ENCODE results near the gene SORCS3. TPM values are rescaled to one million over a fixed set of nuclear protein-coding genes. Genes with fewer than 3 reads are reported as not detected.

Gene SORCS3
- total and polyA plus RNA-seq, 10 of the 15 experiments (the other 5 are each of a cell fraction or from before 2014, with no cell fraction given) = 0.01 to 0.04 (median 0.02) TPM; not detected in 7

GRCh38 chr10:105026566-105026965 lies 385.5 kb downstream of the SORCS3 start:
- no peak for DNase-seq (ENCODE audit: low read depth, low spot score)
- no peak overlapping the region for H3K27ac ChIP-seq (ENCODE audit: control insufficient read depth, insufficient read depth)
- H3K27me3 ChIP-seq (replicated peaks in 1 of 2; ENCODE audit: control insufficient read depth in 2 of 2, insufficient read depth in 2 of 2, low read length in 1 of 2) = no peaks in the 10 kb centered on the region; a peak in 1 of 4 replicates
- in situ Hi-C loops (cut with MboI) = no loop called here
- intact Hi-C loops (cut with micrococcal nuclease; ENCODE audit: unreplicated experiment) = no loop called here
- no TSS peak for BruUV-seq (replicated peaks)
- FAIRE-seq = no peak
- no peak overlapping the region for H3K9ac ChIP-seq (ENCODE audit: control insufficient read depth, insufficient read depth, low read length)
- no peaks in the 10 kb centered on the region for H4K20me1 ChIP-seq (ENCODE audit: control insufficient read depth, insufficient read depth)
- ChIA-PET SMC1A (ENCODE audit: uncharacterized antibody, unreplicated experiment) (no interaction called here), POLR2A (no interaction called here), RAD21 (ENCODE audit: unreplicated experiment) (no interaction called here), CTCF (no interaction called here)
- H2AFZ ChIP-seq (ENCODE audit: control insufficient read depth, low read depth, low read length) = no peak overlapping the region
- H3K9me3 ChIP-seq (replicated peaks; ENCODE audit: control insufficient read depth, insufficient read depth, low read length) = no peaks in the 10 kb centered on the region
- no peak overlapping the region for H3K4me3 ChIP-seq
- no peaks in the 10 kb centered on the region for H3K4me1 ChIP-seq (ENCODE audit: control insufficient read depth, insufficient read depth, low read length)
- H3K4me2 ChIP-seq (ENCODE audit: control insufficient read depth, insufficient read depth) = no peak overlapping the region
- H3K79me2 ChIP-seq (ENCODE audit: control insufficient read depth, insufficient read depth, low read length) = no peaks in the 10 kb centered on the region
- H3K36me3 ChIP-seq (ENCODE audit: control insufficient read depth in 2 of 2, insufficient read depth in 2 of 2, low read length in 1 of 2) = no peaks in the 10 kb centered on the region
- ATAC-seq = no peak
- TF ChIP-seq TBL1XR1 (IDR thresholded peaks at IDR 0.05; ENCODE audit: low read depth, low read length) = no peak
- TF ChIP-seq LARP7 (IDR thresholded peaks at IDR 0.05) = no peak
- TF ChIP-seq DPF2 (IDR thresholded peaks at IDR 0.05) = no peak
- no peak for TF ChIP-seq SMAD5 (IDR thresholded peaks at IDR 0.05; ENCODE audit: low read depth)
- TF ChIP-seq SP1 (IDR thresholded peaks at IDR 0.05; ENCODE audit: low read depth, low read length) = no peak
- 41% methylated on average over 5 of the region's 5 CpGs for WGBS (ENCODE audit: insufficient coverage, insufficient replicate concordance, low lambda C conversion rate, missing lambda C conversion rate)

- intact Hi-C loops (cut with micrococcal nuclease; ENCODE audit: unreplicated experiment) (no loop called here), in situ Hi-C loops (cut with MboI) (no loop called here)
- H3K79me2 ChIP-seq (ENCODE audit: control insufficient read depth, insufficient read depth, low read length) = no peaks in the 10 kb centered on the region
- ChIA-PET SMC1A (ENCODE audit: uncharacterized antibody, unreplicated experiment) (no interaction called here), CTCF (interaction anchor here (1.1 kb wide), 1 partner anchor 17 kb away, joined by 4 read pairs; no protein-coding TSS in a partner anchor), POLR2A (no interaction called here), RAD21 (ENCODE audit: unreplicated experiment) (no interaction called here)
- TF ChIP-seq RUNX3 (IDR thresholded peaks at IDR 0.05; ENCODE audit: low read length) (no peak), ZSCAN29 (IDR thresholded peaks at IDR 0.05) (no peak)
- no peaks in the 10 kb centered on the region for H3K9me3 ChIP-seq (replicated peaks; ENCODE audit: control insufficient read depth, insufficient read depth, low read length)
- FAIRE-seq = no peak
- no peak for ATAC-seq
- no peak overlapping the region for H2AFZ ChIP-seq (ENCODE audit: control insufficient read depth, low read depth, low read length)
- H3K9ac ChIP-seq (ENCODE audit: control insufficient read depth, insufficient read depth, low read length) = no peak overlapping the region
- no peaks in the 10 kb centered on the region for H3K4me1 ChIP-seq (ENCODE audit: control insufficient read depth, insufficient read depth, low read length)
- no peak for DNase-seq (ENCODE audit: low read depth, low spot score)
- no peaks in the 10 kb centered on the region; a peak in 1 of 4 replicates for H3K27me3 ChIP-seq (replicated peaks in 1 of 2; ENCODE audit: control insufficient read depth in 2 of 2, insufficient read depth in 2 of 2, low read length in 1 of 2)
- no peak overlapping the region for H3K27ac ChIP-seq (ENCODE audit: control insufficient read depth, insufficient read depth)
- H3K4me3 ChIP-seq = no peak overlapping the region
- H3K36me3 ChIP-seq (ENCODE audit: control insufficient read depth in 2 of 2, insufficient read depth in 2 of 2, low read length in 1 of 2) = no peaks in the 10 kb centered on the region
- no TSS peak for BruUV-seq (replicated peaks)
- WGBS (ENCODE audit: insufficient coverage, insufficient replicate concordance, low lambda C conversion rate, missing lambda C conversion rate) = 0% methylated on average over 1 of the region's 1 CpG
- no peak overlapping the region for H3K4me2 ChIP-seq (ENCODE audit: control insufficient read depth, insufficient read depth)
- H4K20me1 ChIP-seq (ENCODE audit: control insufficient read depth, insufficient read depth) = no peaks in the 10 kb centered on the region
These were observed 388.2 kb downstream of the SORCS3 start for GRCh38 chr10:105029286-105029685.

Measured in GM12878 (cell line).